Neural progenitor cell (in vitro differentiated cells): Measurements from ENCODE around the gene PILRA.

ENCODE experiments used
- CTCF ChIP-seq: fragments of 200-600 bp; sonication (generic); IDR thresholded peaks from 2 replicates; pipeline ENCODE4 v1.5.1; 2017; ENCODE audit warnings: antibody characterized with exemption, mild to moderate bottlenecking
- EZH2 ChIP-seq: fragments of 200-600 bp; sonication (generic); IDR thresholded peaks from 2 replicates; pipeline ENCODE4 v1.6.1; 2017; ENCODE audit warnings: antibody characterized with exemption, mild to moderate bottlenecking, moderate library complexity
- EZH2phosphoT487 ChIP-seq: fragments of 200-600 bp; sonication (generic); IDR thresholded peaks from 2 replicates; pipeline ENCODE4 v1.6.1; 2017; ENCODE audit warnings: antibody characterized with exemption

DNA sequence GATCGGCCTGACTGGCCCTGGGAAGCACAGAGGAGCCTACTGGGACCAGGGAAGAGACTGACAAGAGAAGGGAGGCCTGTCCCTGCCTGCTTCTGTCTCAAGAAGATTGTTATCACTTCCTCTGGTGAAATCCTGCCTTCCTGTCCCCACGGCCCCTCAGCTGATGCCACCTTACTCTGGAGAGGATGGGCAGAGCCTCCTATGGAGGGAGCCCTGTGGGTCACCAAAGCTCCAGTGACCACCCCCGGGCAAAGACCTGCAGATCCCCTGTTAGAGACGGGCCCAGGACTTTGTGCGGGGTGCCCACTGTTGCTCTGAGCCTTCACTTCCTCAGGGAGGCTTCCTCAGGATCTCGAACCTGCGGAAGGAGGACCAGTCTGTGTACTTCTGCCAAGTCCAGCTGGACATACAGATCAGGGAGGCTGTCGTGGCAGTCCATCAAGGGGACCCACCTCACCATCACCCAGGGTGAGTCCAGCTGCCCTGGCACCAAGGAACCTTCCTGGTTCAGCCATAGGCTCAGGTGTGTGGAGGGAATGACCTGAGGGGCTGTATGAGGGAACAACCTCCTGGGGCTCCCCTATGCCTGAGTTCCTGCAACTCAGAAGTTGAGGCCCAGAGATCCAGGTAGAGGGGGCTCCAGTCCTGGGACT, 16.7 kb upstream of the PILRA start:
- TF ChIP-seq EZH2phosphoT487 = no peak
- TF ChIP-seq CTCF = no peak
- TF ChIP-seq EZH2 = no peak
